GM12878 (cell line): ENCODE measurements around the gene AAGAB.

Source experiments
- CREB1 ChIP-seq: IDR thresholded peaks from 2 replicates; pipeline ENCODE4 v1.6.1; 2012; ENCODE audit warnings: low read depth, mild to moderate bottlenecking, inconsistent platforms
- CREM ChIP-seq: IDR thresholded peaks from 2 replicates; pipeline ENCODE4 v1.6.1; 2014; ENCODE audit warnings: antibody characterized with exemption, low read depth
- RBBP5 ChIP-seq: fragments of 200-600 bp; sonication (generic); conservative IDR thresholded peaks from 2 replicates; pipeline ENCODE4 v1.6.1; 2016
- SMC3 ChIP-seq: IDR thresholded peaks from 2 replicates; pipeline ENCODE4 v1.6.1; 2011; ENCODE audit warnings: low read length, improper control_type of control experiment, borderline replicate concordance
- SUZ12 ChIP-seq: fragments of 200-600 bp; sonication (generic); IDR thresholded peaks from one replicate; pipeline ENCODE4 v1.6.1; 2018; ENCODE audit warnings: antibody characterized with exemption, mild to moderate bottlenecking; ENCODE audit not compliant: unreplicated experiment
- TAF1 ChIP-seq: IDR thresholded peaks from 2 replicates; pipeline ENCODE4 v1.6.1; 2011; ENCODE audit warnings: mild to moderate bottlenecking, low read depth, low read length, borderline replicate concordance
- TF ChIP-seq, protein P1 (sequence below): fragments of 450-650 bp; conservative IDR thresholded peaks from 2 replicates; pipeline ENCODE4 v1.6.1; 2017; ENCODE audit warnings: mild to moderate bottlenecking, moderate library complexity
- TF ChIP-seq, protein P2 (sequence below): IDR thresholded peaks from 2 replicates; pipeline ENCODE4 v1.6.1; 2012; ENCODE audit warnings: low read depth, low read length, improper control_type of control experiment
- TF ChIP-seq, protein P3 (sequence below), 3 experiments: IDR thresholded peaks in 2 of 3; conservative IDR thresholded peaks in 1 of 3; 2 replicates each; pipeline ENCODE4 v1.5.1; 2011; ENCODE audit warnings: low read depth in 3 of 3, low read length in 3 of 3, mild to moderate bottlenecking in 3 of 3, control low read depth in 2 of 3, moderate library complexity in 2 of 3, inconsistent platforms in 1 of 3, mixed read lengths in 1 of 3; ENCODE audit not compliant: control insufficient read depth in 2 of 3, insufficient read depth in 1 of 3; ENCODE audit errors: extremely low read depth in 1 of 3
- TF ChIP-seq, protein P4 (sequence below): IDR thresholded peaks from 2 replicates; pipeline ENCODE4 v1.6.1; 2012; ENCODE audit warnings: low read depth, low read length, improper control_type of control experiment

DNA sequence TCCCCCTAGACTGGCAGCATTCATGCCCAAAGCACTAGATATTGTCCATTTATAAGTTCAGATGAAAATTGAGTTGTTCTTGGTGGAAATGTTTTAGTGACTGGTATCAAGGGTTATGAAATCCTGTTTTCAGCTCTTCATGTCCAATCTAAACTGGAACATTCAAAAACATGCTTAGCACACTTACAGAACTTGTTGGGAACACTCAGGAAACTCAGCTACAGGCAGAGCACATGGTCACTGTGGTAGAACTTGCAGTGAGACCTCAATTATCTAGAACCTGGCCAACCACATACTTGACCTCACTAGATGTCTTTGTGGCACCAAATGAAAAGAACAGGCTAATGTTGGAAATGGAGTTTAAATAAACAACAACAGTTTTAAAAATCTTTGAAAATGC, 100.2 kb downstream of the AAGAB start:
- no peak for TF ChIP-seq SUZ12
- TF ChIP-seq, protein P1, sequence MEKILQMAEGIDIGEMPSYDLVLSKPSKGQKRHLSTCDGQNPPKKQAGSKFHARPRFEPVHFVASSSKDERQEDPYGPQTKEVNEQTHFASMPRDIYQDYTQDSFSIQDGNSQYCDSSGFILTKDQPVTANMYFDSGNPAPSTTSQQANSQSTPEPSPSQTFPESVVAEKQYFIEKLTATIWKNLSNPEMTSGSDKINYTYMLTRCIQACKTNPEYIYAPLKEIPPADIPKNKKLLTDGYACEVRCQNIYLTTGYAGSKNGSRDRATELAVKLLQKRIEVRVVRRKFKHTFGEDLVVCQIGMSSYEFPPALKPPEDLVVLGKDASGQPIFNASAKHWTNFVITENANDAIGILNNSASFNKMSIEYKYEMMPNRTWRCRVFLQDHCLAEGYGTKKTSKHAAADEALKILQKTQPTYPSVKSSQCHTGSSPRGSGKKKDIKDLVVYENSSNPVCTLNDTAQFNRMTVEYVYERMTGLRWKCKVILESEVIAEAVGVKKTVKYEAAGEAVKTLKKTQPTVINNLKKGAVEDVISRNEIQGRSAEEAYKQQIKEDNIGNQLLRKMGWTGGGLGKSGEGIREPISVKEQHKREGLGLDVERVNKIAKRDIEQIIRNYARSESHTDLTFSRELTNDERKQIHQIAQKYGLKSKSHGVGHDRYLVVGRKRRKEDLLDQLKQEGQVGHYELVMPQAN, result no peak
- TF ChIP-seq, protein P2, sequence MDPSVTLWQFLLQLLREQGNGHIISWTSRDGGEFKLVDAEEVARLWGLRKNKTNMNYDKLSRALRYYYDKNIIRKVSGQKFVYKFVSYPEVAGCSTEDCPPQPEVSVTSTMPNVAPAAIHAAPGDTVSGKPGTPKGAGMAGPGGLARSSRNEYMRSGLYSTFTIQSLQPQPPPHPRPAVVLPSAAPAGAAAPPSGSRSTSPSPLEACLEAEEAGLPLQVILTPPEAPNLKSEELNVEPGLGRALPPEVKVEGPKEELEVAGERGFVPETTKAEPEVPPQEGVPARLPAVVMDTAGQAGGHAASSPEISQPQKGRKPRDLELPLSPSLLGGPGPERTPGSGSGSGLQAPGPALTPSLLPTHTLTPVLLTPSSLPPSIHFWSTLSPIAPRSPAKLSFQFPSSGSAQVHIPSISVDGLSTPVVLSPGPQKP, result no peak
- TF ChIP-seq TAF1, result no peak
- TF ChIP-seq RBBP5, result no peak
- TF ChIP-seq SMC3, result no peak
- TF ChIP-seq, protein P3, sequence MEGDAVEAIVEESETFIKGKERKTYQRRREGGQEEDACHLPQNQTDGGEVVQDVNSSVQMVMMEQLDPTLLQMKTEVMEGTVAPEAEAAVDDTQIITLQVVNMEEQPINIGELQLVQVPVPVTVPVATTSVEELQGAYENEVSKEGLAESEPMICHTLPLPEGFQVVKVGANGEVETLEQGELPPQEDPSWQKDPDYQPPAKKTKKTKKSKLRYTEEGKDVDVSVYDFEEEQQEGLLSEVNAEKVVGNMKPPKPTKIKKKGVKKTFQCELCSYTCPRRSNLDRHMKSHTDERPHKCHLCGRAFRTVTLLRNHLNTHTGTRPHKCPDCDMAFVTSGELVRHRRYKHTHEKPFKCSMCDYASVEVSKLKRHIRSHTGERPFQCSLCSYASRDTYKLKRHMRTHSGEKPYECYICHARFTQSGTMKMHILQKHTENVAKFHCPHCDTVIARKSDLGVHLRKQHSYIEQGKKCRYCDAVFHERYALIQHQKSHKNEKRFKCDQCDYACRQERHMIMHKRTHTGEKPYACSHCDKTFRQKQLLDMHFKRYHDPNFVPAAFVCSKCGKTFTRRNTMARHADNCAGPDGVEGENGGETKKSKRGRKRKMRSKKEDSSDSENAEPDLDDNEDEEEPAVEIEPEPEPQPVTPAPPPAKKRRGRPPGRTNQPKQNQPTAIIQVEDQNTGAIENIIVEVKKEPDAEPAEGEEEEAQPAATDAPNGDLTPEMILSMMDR (IDR thresholded peaks at IDR 0.05 in 2 of 3, conservative IDR thresholded peaks at IDR 0.05 in 1 of 3; ENCODE audit: control insufficient read depth in 2 of 3, extremely low read depth in 1 of 3, insufficient read depth in 1 of 3, low read depth in 3 of 3, low read length in 3 of 3), result no peak
- TF ChIP-seq, protein P4, sequence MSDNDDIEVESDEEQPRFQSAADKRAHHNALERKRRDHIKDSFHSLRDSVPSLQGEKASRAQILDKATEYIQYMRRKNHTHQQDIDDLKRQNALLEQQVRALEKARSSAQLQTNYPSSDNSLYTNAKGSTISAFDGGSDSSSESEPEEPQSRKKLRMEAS, result no peak
- no peak for TF ChIP-seq CREM
- TF ChIP-seq CREB1, result no peak
